GM19463 (cell line): ENCODE results near the gene ALDH1L1.

Experiments used
- ATAC-seq: cut with Tn5 transposase; IDR thresholded peaks from one replicate; pipeline ENCODE4 v1.9.1; 2021; ENCODE audit warnings: mild to moderate bottlenecking, moderate library complexity; ENCODE audit not compliant: unreplicated experiment

The ALDH1L1 gene

DNA sequence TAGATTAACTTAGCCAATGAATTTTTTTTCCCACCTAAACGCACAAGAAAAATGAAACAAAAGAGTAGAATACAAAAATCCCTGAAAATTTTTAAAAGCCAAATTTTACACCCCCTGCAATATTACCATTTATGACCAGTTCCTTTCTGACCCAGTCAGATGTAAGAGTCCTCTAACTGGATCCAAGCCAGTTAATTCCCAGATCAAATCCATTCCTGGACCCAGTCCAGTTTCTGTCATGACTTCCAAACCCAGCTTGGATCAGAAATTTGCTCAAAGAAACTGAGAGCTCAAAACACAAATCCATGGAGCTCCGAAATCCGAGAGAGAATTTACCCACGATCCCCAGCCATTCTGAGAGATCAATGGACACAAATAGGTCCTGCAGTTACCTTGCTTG lies 17.0 kb upstream of the ALDH1L1 start:
- ATAC-seq = no peak

- ATAC-seq = no peak
Observed at GRCh38 chr3:126194713-126195305, 14.4 kb upstream of the ALDH1L1 start.

DNA sequence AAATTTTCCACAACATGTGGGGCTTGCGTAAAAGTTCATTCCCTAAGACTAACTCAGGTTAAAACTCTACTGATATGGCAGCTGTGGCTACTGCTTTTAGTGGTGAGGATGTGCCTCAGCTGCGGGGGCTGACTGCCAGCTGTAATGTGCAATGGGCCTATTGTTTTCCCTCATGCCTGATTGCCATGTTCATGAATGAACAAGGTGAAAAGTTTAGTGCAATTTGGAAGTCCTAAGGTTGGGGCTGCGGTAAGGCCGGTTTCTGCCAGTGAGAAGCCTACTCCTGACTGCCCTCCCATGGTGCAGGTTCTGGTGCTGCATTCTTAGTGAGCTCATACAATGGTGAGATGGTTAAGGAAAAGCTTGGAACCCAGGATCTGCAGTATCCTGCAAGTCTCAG lies 10.9 kb upstream of the ALDH1L1 start:
- no peak for ATAC-seq

- no peak for ATAC-seq
Observed at GRCh38 chr3:126187920-126188319, 7.5 kb upstream of the ALDH1L1 start.

DNA sequence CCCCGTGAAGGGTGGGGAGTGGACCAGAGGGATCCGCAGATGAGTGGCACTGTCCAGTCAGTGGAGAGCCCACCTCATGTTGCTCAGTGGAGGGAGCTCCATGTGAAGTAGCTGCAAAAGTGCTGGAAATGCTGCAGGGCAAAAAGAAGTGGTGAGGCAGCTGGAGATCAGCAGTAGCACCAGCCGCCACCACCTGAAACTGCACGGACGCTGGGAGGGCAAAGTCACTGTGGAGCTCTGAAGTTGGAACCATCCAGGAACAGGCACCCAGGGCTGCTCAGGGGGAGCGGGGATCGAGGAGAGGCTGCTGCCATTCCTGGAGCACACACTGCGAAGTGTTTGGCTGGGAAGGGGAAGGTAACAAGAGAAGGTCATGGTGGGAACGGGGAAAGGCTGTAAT lies 6.4 kb upstream of the ALDH1L1 start:
- no peak for ATAC-seq

GRCh38 chr3:126186271-126186670 lies 5.9 kb upstream of the ALDH1L1 start:
- ATAC-seq = no peak

DNA sequence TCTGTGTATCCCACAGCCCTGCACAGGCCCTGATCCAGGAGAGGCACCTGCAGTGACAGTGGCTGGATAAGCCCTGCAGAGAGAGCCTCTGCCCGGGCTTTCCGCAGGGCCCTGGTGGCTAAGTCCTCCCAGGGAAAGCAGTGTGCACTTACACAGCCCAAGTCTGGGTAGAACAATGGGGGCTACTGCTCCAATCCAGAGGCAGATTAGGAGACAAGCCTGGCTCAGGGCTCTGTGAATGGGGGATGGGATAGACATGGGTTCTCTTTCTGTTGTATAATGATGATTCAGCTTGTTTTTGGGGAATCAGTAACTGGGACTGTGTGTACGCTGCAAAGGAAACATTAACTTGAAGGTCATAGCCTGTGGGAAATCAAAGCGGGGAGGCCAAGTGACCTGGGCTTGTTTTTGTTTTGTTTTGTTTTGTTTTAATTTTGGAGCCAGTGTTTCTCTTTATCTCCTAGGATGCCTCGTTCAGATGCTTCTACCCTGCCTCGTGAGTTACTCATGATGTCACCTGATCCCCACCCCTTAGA lies 4.1 kb upstream of the ALDH1L1 start:
- no peak for ATAC-seq

DNA sequence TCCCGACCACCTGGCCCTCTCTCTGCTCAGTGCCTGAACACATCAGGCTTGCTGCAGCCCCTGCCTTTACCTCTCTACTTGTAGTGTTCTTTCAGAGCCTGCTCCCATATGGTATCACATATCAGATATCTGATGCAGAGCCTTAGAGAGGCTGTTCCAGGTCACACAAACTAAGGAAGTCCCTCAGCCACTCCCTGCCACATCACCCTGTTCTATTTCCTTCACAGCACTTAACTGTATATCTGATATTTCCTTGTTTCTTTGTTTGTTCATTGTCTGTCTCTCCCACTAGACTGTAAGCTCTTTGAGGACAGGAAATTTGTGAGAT lies 976 bp upstream of the ALDH1L1 start:
- ATAC-seq = no peak

DNA sequence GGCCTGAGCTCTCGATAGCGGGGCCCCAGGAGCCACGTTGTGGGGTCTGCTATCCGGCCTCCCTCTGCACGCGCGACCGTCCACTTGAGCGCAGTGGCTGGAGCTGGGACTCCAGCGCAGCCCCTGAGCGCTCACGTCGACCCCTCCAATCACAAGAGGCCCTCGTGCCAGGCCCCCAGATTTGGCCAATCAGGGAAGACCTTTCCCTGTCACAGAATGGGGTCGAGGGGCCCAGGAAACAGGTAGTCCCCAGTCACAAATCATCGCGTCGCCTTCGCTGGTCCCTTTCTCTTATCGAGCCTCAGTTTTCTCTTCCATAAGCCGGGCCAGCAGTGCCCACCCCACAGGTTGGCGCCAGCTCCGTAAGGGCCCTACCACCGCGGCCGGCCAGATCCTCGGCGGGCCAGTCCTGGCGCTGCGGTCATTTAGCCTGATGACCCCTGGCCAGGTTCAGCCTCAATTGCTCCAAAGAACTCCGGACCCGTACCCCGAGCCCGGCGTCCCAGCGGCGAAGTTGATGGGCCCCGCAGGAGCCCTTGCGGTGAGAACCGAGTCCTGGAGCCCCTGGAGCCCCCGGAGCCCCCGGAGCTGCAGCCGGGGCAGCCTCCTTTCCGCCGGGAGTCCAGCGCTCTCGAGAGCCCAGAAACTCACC lies 435 bp downstream of the ALDH1L1 start:
- no peak for ATAC-seq

GRCh38 chr3:126170073-126170777 lies 10.2 kb downstream of the ALDH1L1 start:
- ATAC-seq = no peak

GRCh38 chr3:126167566-126167965 lies 12.8 kb downstream of the ALDH1L1 start:
- no peak for ATAC-seq

DNA sequence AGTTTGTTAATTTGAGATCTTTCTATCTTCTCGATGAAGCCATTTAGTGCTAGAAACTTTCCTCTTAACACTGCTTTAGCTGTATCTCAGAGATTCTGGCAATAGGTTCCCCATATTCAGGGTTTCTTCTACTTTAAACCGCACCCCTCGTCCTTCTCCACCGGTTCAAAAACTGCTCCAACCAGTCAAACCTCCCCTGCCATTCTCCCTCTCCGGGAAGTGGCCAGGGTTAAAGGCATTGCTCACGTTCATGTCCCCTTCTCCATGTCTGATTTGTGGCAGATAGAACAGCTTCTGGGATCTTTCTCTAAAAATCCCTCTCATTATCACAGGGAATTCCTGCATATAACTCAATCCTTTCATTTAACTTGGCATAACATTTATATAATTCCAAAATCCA lies 14.4 kb downstream of the ALDH1L1 start:
- ATAC-seq = no peak

DNA sequence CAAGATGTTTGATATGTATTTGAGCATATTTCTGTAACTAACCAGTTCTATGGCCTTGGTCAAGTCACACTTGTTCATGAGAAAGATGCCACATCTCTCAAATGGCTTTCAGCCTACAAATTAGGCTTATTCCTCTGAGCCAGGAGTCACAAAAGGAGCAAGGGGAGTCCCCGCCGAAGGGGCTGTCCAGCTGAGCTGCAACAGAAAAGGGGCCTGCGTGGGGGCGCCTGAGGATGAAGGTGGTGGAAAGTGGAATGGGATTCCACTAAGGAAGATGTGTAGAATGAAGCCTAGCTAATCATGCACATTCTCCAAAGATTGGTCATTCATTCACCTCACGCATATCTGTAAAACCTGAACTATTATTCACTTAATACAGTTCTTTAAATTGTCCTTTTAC lies 19.1 kb downstream of the ALDH1L1 start:
- ATAC-seq = no peak

DNA sequence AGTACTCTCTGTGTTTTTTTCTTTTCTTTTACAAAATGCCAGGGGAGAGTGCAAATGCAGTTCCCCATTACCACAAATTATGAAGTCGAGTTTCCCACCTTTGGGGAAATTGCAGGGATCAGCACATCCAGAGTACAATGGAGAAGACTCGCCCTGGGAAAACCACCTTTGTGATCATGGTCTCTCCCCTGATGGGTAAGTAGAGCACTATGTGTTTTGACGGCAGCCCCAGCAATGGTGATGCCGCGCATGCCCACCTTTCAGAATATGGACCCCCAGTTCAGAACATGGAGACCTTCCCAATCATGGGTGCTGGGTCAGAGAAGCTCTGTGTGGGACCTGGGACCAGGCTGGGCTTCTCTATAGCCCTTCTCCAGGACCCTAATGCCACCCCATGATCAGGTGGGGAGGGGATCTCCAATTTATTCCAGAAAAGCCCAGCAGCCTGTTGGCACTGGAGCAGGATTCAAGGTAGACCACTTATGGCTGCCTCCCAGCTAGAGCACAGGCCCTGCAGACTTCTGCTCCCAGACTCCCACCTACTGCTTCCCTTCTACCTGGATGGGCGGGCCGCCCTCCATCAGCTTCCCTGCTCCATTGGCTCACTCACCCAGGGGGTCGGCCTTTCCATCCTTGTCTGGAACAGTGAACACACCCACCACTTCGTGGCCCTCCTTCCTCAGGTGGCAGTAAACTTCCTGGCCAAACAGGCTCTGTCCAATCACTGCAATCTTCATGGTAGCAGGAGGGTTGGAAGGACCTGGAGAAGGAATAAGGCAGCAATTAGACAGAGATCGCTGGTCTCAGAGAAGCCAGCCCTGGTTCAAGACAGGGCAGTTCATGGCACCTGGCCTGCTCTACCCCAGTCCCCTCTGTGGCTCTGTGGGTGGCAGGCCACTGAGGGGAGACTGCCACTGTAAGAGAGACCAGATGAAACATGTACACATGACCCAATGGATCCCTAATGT lies 19.9 kb downstream of the ALDH1L1 start:
- ATAC-seq = no peak

- ATAC-seq = no peak
Observed at GRCh38 chr3:126159476-126159875, 20.9 kb downstream of the ALDH1L1 start.

DNA sequence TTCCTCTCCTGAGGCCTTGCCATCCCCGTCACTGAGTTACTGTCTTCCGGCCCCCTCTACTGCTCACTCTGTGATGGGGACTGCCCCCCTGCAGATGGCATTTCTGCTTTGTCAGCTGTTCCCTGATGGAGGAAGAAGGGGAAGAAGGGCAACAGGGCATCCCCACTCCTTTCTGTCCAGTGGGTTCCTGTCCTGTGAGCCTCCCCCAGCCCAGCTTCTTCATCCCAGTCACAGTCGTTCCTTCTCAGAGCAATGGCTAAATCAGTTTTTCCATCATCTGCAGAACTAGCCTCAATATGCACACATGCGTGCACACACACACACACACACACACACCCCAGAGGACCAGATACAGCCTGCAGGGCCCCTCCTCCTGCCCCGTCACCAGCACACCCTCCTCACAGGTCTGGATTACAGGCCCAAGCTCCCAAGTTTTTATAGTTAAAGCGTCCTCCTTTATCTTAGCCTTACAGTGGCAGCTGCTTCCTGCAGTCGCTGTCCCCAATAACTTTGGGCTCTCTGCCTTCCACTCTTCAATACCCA lies 21.4 kb downstream of the ALDH1L1 start:
- ATAC-seq = no peak

DNA sequence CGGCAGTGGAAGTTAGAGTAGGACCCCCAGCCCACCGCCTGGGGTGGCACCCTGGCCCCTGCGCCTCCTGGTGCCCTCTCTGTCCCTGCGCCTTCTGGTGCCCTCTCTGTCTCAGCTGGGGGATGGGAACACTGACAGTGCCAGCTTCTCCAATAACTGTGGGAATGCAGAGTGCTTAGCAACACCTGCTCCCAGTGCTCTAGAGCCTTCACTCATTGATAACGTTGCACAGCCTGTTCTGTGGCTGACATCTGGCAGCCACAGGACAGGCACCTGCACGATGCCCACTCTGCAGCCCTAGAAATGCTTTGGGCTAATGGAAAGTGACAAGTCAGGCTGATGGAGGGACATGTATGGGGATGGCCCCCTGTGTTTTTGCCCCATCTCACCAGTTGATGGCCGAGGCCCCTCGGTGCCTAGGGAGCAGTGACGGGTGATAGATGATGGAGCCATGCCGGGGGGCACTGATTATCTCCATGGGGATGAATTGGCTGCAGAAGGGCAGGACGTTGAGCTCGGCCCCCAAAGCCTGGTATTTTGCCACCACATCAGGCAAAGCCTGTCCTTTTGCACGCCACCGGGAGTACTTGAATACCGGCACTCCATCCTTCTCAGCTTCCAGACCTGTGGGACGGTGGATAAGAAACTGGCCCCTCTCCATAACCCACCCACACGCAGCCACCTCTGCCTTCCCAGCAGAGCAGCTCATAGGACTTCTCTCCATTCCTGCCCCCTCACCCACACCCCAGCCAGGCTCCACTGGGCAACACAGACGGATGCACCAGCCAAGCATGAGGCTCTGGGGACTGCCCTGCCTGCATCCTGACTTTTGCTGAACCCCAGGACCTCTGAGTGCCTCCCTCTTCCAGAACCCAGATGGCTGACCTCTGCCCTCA lies 22.1 kb downstream of the ALDH1L1 start:
- no peak for ATAC-seq

- no peak for ATAC-seq
Observed at GRCh38 chr3:126157083-126157768, 23.2 kb downstream of the ALDH1L1 start.

GRCh38 chr3:126156468-126156867 lies 23.9 kb downstream of the ALDH1L1 start:
- ATAC-seq = no peak
